Astrocyte of the spinal cord (primary cell): ENCODE results near the gene GOLGA6A.
"Not testable (repeated sequence)": the region's sequence is repeated elsewhere in the genome, so short reads cannot be mapped to it uniquely, and the experiment has no call there.

Experiments
- DNase-seq: peaks from one replicate; pipeline ENCODE4 v3.0.0; 2011; ENCODE audit warnings: low read depth, low spot score
- H3K4me3 ChIP-seq: 2 replicates; pipeline ENCODE4 v1.5.1; 2011; ENCODE audit warnings: low read depth, mild to moderate bottlenecking, low read length, moderate library complexity
- in situ Hi-C: cut with HindIII; loops from 2 replicates; pipeline ENCODE4 v1.10.0; 2017; ENCODE audit warnings: low sequenced_read_pairs
- TF ChIP-seq, protein P1 (sequence below): IDR thresholded peaks from 2 replicates; pipeline ENCODE4 v1.5.1; 2012; ENCODE audit warnings: low read depth, mild to moderate bottlenecking, low read length, inconsistent platforms

Gene GOLGA6A

DNA sequence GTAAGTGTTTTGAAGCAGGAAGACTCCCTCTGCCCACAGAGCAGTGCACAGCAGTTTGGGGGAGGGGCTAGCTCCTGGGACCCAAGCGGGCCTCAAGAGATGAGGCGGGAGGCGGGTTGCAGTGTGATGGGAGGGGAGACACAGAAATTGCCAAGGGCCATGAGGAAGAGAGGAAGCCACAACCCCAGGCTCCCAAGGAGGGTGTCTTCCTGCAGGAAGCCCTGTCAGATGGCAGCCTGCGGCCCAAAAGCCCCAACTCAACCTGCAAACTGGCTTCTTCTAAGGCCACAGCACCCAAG, 40.7 kb upstream of the GOLGA6A start:
- no peak overlapping the region for H3K4me3 ChIP-seq
- TF ChIP-seq, protein P1, sequence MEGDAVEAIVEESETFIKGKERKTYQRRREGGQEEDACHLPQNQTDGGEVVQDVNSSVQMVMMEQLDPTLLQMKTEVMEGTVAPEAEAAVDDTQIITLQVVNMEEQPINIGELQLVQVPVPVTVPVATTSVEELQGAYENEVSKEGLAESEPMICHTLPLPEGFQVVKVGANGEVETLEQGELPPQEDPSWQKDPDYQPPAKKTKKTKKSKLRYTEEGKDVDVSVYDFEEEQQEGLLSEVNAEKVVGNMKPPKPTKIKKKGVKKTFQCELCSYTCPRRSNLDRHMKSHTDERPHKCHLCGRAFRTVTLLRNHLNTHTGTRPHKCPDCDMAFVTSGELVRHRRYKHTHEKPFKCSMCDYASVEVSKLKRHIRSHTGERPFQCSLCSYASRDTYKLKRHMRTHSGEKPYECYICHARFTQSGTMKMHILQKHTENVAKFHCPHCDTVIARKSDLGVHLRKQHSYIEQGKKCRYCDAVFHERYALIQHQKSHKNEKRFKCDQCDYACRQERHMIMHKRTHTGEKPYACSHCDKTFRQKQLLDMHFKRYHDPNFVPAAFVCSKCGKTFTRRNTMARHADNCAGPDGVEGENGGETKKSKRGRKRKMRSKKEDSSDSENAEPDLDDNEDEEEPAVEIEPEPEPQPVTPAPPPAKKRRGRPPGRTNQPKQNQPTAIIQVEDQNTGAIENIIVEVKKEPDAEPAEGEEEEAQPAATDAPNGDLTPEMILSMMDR = peak; percentile 9
- in situ Hi-C loops = no loop called here
- DNase-seq = no peak

DNA sequence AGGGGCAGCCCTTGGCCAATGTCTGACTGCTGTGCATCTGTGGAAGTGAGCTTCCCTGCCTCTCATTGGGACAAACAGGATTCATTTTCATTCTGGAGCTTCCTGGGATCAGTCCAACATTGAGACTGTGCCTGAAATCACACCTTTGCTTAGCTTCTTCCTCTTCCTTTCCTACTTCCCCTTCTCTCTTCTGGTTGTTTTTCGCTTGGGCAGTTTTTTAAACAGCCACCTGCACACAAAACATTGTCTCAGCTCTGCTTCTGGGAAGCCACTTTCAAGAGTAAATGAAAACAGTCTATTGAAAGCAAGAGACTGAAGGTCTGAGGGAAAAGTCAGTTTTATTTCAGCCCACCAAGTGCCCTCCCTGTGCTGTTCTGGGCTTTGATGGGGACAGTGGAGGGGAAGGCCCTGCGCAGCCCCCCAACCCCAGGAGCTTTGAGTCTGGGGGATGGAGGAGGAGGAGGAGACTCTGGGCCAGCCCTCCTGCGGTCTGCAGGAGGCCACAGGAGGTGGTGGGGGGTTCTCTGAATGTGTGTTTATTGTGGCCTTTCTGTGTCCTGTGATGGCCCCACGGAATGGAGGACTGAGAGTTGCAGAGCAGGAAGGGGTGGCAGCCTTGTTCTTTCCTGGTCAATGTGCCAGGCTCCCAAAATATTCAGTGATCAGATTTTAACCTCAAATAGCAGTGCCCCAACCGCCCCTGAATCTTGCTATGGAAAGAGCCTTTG, 40.2 kb upstream of the GOLGA6A start:
- H3K4me3 ChIP-seq = no peak overlapping the region
- in situ Hi-C loops = no loop called here
- TF ChIP-seq, protein P1 = no peak
- DNase-seq = no peak

DNA sequence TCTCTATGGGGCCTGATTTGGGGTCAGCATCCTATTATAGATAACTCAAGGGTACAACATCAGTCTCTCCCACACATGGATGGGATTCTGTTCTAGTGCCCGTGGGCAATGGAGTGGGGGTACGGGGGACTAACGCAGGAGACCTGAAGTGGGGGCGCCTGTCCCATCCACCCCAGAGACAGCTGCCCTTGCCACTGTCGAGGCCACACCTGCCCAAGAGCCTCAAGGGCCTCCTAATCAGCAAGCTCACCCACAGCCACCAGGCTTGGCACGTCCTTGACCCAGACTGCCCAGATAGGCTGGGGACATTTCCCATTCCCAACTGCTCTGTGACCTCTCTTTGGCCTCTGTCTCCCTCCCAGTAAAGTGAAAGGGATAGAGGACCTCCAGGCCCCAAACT, 39.5 kb upstream of the GOLGA6A start:
- in situ Hi-C loops = no loop called here
- TF ChIP-seq, protein P1 = no peak
- H3K4me3 ChIP-seq = no peak overlapping the region
- DNase-seq = no peak

DNA sequence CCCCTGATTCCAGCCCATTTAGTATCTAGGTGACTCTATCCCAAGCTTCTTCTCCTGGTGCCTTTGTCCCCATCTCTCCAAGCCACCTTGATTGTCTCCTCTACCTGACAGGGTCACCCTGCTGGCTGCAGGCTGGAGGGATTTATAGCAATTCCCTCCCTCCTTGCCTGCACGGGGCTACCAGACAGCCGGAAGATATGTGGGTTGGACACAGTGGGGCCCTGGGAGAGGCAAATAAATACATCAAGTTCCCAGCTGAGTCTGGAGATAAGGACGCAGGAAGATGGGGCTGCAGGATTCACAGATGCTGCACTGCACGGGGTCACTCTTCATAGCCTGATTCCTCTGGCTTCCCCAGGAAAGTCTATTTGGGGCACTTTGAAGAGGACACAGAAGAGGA, 38.7 kb upstream of the GOLGA6A start:
- no peak for DNase-seq
- TF ChIP-seq, protein P1 = no peak
- H3K4me3 ChIP-seq = no peak overlapping the region
- in situ Hi-C loops = no loop called here

DNA sequence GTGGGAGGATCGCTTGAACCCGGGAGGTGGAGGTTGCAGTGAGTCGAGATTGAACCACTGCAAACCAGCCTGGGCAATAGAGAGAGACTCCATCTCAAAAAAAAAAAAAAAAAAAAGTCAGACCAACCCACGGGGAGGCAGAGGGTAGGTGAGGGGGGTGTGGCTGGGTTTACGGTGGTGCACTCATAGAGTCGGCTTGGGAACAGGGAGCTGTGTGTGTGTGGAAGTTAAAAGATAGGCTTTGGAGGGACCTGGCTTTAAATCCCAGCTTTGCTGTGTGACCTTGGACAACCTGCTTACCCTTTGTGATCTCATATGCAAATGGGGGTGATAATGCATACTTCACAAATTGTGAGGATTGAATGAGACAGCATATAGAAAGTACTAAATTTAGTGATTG, 38.1 kb upstream of the GOLGA6A start:
- no peak for DNase-seq
- TF ChIP-seq, protein P1 = no peak
- in situ Hi-C loops = no loop called here
- H3K4me3 ChIP-seq = no peak overlapping the region

DNA sequence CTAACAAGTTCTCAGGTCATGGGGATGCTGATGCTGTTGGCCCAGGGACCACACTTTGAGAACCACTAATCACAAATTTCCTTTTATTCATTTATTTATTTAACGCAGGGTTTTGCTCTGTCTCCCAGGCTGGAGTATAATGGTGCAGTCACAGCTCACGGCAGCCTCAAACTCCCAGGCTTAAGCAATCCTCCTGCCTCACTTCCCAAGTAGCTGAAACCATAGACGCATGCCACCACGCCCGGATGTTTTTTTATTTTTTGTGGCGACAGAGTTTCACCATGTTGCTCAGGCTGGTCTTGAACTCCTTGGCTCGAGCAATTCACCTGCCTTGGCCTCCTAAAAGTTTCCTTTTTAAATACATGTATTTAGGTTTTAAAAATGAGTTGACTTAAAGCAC, 27.4 kb upstream of the GOLGA6A start:
- TF ChIP-seq, protein P1 = no peak
- in situ Hi-C loops = no loop called here
- no peak overlapping the region for H3K4me3 ChIP-seq
- DNase-seq = no peak

DNA sequence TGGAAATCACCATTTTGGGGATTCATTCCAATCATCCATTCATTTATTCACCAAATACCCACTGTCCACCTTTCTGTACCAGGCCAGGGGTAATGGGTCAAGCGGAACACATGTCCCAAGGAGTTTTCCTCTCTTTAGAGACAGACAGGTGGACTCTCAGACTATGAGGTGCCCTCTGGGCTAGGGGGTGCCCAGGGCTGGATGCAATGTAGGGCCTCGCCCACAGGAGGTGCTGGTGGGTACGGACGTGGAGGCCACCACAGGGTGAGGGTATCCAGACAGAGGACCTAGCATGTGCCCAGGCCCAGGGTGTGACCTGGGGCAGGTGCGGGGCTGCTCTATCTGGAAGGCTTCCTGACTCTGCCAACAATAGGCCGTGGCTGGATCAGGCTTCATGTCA, 26.3 kb upstream of the GOLGA6A start:
- DNase-seq, in situ Hi-C loops, H3K4me3 ChIP-seq: not testable (repeated sequence)
